ENCODE data around the gene OR52L1. TPM values are rescaled to one million over a fixed set of nuclear protein-coding genes. Genes with fewer than 3 reads are reported as not detected.

The OR52L1 gene
- total and polyA plus RNA-seq, 10 of the 15 experiments (the other 5 are each of a cell fraction or from before 2014, with no cell fraction given), result not detected

- TF ChIP-seq ZBTB33 (IDR thresholded peaks at IDR 0.05) (no peak), ESRRA (IDR thresholded peaks at IDR 0.05; ENCODE audit: low read length) (no peak), NFYB (IDR thresholded peaks at IDR 0.05; ENCODE audit: insufficient read depth, low read depth, low read length) (no peak), CREB1 (IDR thresholded peaks at IDR 0.05; ENCODE audit: low read depth) (no peak), JUNB (IDR thresholded peaks at IDR 0.05) (no peak), CHD1 (IDR thresholded peaks at IDR 0.05; ENCODE audit: low read depth, low read length) (no peak)
These were observed 5.4 kb upstream of the OR52L1 start (continued) for GRCh38 chr11:5992150-5992549.

GRCh38 chr11:5989203-5989602, 2.4 kb upstream of the OR52L1 start:
- BruUV-seq (replicated peaks), result no TSS peak
- CTCF ChIA-PET, result no interaction called here
- FAIRE-seq (no peak), ATAC-seq (no peak), DNase-seq (ENCODE audit: low read depth, low spot score) (no peak)
- Histone ChIP-seq H3K4me1 (ENCODE audit: control insufficient read depth, insufficient read depth, low read length) (no peaks in the 10 kb centered on the region), H4K20me1 (ENCODE audit: control insufficient read depth, insufficient read depth) (no peaks in the 10 kb centered on the region), H2AFZ (ENCODE audit: control insufficient read depth, low read depth, low read length) (no peak overlapping the region), H3K4me2 (ENCODE audit: control insufficient read depth, insufficient read depth) (no peak overlapping the region), H3K36me3 (ENCODE audit: control insufficient read depth in 2 of 2, insufficient read depth in 2 of 2, low read length in 1 of 2) (no peaks in the 10 kb centered on the region), H3K9ac (ENCODE audit: control insufficient read depth, insufficient read depth, low read length) (no peak overlapping the region), H3K9me3 (replicated peaks; ENCODE audit: control insufficient read depth, insufficient read depth, low read length) (no peaks in the 10 kb centered on the region), H3K79me2 (ENCODE audit: control insufficient read depth, insufficient read depth, low read length) (no peaks in the 10 kb centered on the region), H3K4me3 (no peak overlapping the region), H3K27me3 (replicated peaks in 1 of 2; ENCODE audit: control insufficient read depth in 2 of 2, insufficient read depth in 2 of 2, low read length in 1 of 2) (no peaks in the 10 kb centered on the region), H3K27ac (ENCODE audit: control insufficient read depth, insufficient read depth) (no peak overlapping the region)
- 54% methylated on average over 4 of the region's 4 CpGs for WGBS (ENCODE audit: insufficient coverage, insufficient replicate concordance, low lambda C conversion rate, missing lambda C conversion rate)
- POLR2A ChIA-PET, result no interaction called here
- SMC1A ChIA-PET (ENCODE audit: uncharacterized antibody, unreplicated experiment), result no interaction called here
- in situ Hi-C loops (cut with MboI), result no loop called here
- RAD21 ChIA-PET (ENCODE audit: unreplicated experiment), result no interaction called here
- intact Hi-C loops (cut with micrococcal nuclease; ENCODE audit: unreplicated experiment), result no loop called here
- TF ChIP-seq SPI1 (IDR thresholded peaks at IDR 0.05; ENCODE audit: borderline replicate concordance, insufficient read depth, low read depth, low read length), result no peak
- no peak for TF ChIP-seq FOXM1 (IDR thresholded peaks at IDR 0.05; ENCODE audit: low read depth, low read length)
- no peak for TF ChIP-seq ZSCAN29 (IDR thresholded peaks at IDR 0.05)
- TF ChIP-seq CEBPZ (IDR thresholded peaks at IDR 0.05; ENCODE audit: low read depth, low read length), result no peak
- no peak for TF ChIP-seq SUPT20H (IDR thresholded peaks at IDR 0.05; ENCODE audit: borderline replicate concordance, control insufficient read depth, low read depth, low read length)
- no peak for TF ChIP-seq JUND (IDR thresholded peaks at IDR 0.05; ENCODE audit: low read depth, low read length)
- TF ChIP-seq CHD1 (IDR thresholded peaks at IDR 0.05; ENCODE audit: low read depth, low read length), result no peak
- no peak for TF ChIP-seq WRNIP1 (IDR thresholded peaks at IDR 0.05; ENCODE audit: borderline replicate concordance, low read depth, low read length)
- no peak for TF ChIP-seq ESRRA (IDR thresholded peaks at IDR 0.05; ENCODE audit: low read length)
- TF ChIP-seq MAX (IDR thresholded peaks at IDR 0.05; ENCODE audit: low read depth, low read length), result no peak
- no peak for TF ChIP-seq E4F1 (IDR thresholded peaks at IDR 0.05; ENCODE audit: borderline replicate concordance, partially characterized antibody)
- TF ChIP-seq HDAC6 (IDR thresholded peaks at IDR 0.05; ENCODE audit: unreplicated experiment), result no peak
